Smooth muscle cell (in vitro differentiated cells): ENCODE measurements around the gene PHACTR3. TPM values are rescaled to one million over a fixed set of nuclear protein-coding genes. Genes with fewer than 3 reads are reported as not detected.

ENCODE experiments used
- DNase-seq: peaks from one replicate; lab custom pipeline; 2025; ENCODE audit not compliant: unreplicated experiment; lab: John Stamatoyannopoulos, UW
- H2AFZ ChIP-seq: fragments of 200-600 bp; sonication (generic); 2 replicates; pipeline ENCODE4 v1.6.0; 2016; ENCODE audit warnings: antibody characterized with exemption, low read depth, mild to moderate bottlenecking
- H3F3A ChIP-seq: fragments of 200-600 bp; sonication (generic); 2 replicates; pipeline ENCODE4 v1.6.0; 2017; ENCODE audit warnings: antibody characterized with exemption, low read depth
- H3K27ac ChIP-seq: fragments of 200-600 bp; sonication (generic); 2 replicates; pipeline ENCODE4 v1.5.1; 2016; ENCODE audit warnings: low read depth, mild to moderate bottlenecking
- H3K27me3 ChIP-seq: fragments of 200-600 bp; sonication (generic); 2 replicates; pipeline ENCODE4 v1.6.1; 2016; ENCODE audit warnings: low read depth, mild to moderate bottlenecking
- H3K36me3 ChIP-seq: fragments of 200-600 bp; sonication (generic); 2 replicates; pipeline ENCODE4 v1.5.1; 2016; ENCODE audit warnings: low read depth
- H3K4me1 ChIP-seq: fragments of 200-600 bp; sonication (generic); 2 replicates; pipeline ENCODE4 v1.5.1; 2016; ENCODE audit warnings: low read depth
- H3K4me2 ChIP-seq: fragments of 200-600 bp; sonication (generic); 2 replicates; pipeline ENCODE4 v1.6.0; 2016; ENCODE audit warnings: mild to moderate bottlenecking
- H3K4me3 ChIP-seq: fragments of 200-600 bp; sonication (generic); 2 replicates; pipeline ENCODE4 v1.5.1; 2016; ENCODE audit warnings: mild to moderate bottlenecking
- H3K79me2 ChIP-seq: fragments of 200-600 bp; sonication (generic); 2 replicates; pipeline ENCODE4 v1.6.0; 2016; ENCODE audit warnings: low read depth, mild to moderate bottlenecking
- H3K9ac ChIP-seq: fragments of 200-600 bp; sonication (generic); 2 replicates; pipeline ENCODE4 v1.6.0; 2016; ENCODE audit warnings: low read depth
- H3K9me3 ChIP-seq: fragments of 200-600 bp; sonication (generic); replicated peaks from 2 replicates; pipeline ENCODE4 v1.5.1; 2016; ENCODE audit warnings: low read depth
- H4K20me1 ChIP-seq: fragments of 200-600 bp; sonication (generic); 2 replicates; pipeline ENCODE4 v1.6.0; 2016; ENCODE audit warnings: low read depth
- CTCF ChIP-seq: fragments of 200-600 bp; sonication (generic); IDR thresholded peaks from 2 replicates; pipeline ENCODE4 v1.5.1; 2017; ENCODE audit warnings: borderline replicate concordance, mild to moderate bottlenecking, antibody characterized with exemption; ENCODE audit not compliant: insufficient read depth, poor library complexity, severe bottlenecking
- WGBS: methylation state at CpG from one replicate; pipeline ENCODE4 v1.1.7; 2016; ENCODE audit warnings: low lambda C conversion rate; 5-methylcytosine and 5-hydroxymethylcytosine counted together
- polyA plus RNA-seq: library from polyadenylated mRNA; unstranded; fragments of >200 nt; fragmentation: Nextera tagmentation; extraction: Ambion mirVana; gene quantifications from 2 replicates; pipeline ENCODE4 v1.2.1, GENCODE V29; 2016
- total RNA-seq: library from RNA; depleted of rRNA; stranded (reverse); fragments of >200 nt; gene quantifications from 2 replicates; pipeline ENCODE4 v1.2.3, GENCODE V29; 2014

PHACTR3 gene
- total and polyA plus RNA-seq, 2 experiments from 2014 or later = 0.76 to 2.6 TPM

GRCh38 chr20:59684685-59685242, 80.4 kb downstream of the PHACTR3 start:
- Histone ChIP-seq H3K27me3 (no peaks in the 10 kb centered on the region), H3K9ac (no peak overlapping the region), H3K9me3 (no peaks in the 10 kb centered on the region), H4K20me1 (no peaks in the 10 kb centered on the region), H3K4me2 (no peak overlapping the region), H2AFZ (no peak overlapping the region), H3K27ac (no peak overlapping the region), H3K4me1 (no peaks in the 10 kb centered on the region), H3K79me2 (no peaks in the 10 kb centered on the region), H3K36me3 (no peaks in the 10 kb centered on the region), H3F3A (no peaks in the 10 kb centered on the region), H3K4me3 (no peak overlapping the region)
- TF ChIP-seq CTCF = no peak
- 65% methylated on average over 9 of the region's 9 CpGs for WGBS
- no peak for DNase-seq

GRCh38 chr20:59686404-59687346, 82.3 kb downstream of the PHACTR3 start:
- Histone ChIP-seq H3K27ac (no peak overlapping the region), H3K9me3 (no peaks in the 10 kb centered on the region), H3K4me2 (no peak overlapping the region), H3K4me3 (no peak overlapping the region), H3K9ac (no peak overlapping the region), H2AFZ (no peak overlapping the region), H3K36me3 (no peaks in the 10 kb centered on the region), H3K4me1 (no peaks in the 10 kb centered on the region), H3K79me2 (no peaks in the 10 kb centered on the region), H3F3A (no peaks in the 10 kb centered on the region), H3K27me3 (no peaks in the 10 kb centered on the region), H4K20me1 (no peaks in the 10 kb centered on the region)
- 81% methylated on average over 7 of the region's 7 CpGs for WGBS
- TF ChIP-seq CTCF = no peak
- DNase-seq = no peak

GRCh38 chr20:59688356-59688755, 84.0 kb downstream of the PHACTR3 start:
- no peaks in the 10 kb centered on the region for H3K9me3 ChIP-seq
- H2AFZ ChIP-seq = no peak overlapping the region
- no peak overlapping the region for H3K4me3 ChIP-seq
- H3K36me3 ChIP-seq = no peaks in the 10 kb centered on the region
- no peak overlapping the region for H3K4me2 ChIP-seq
- no peak overlapping the region for H3K9ac ChIP-seq
- WGBS = 68% methylated on average over 3 of the region's 3 CpGs
- no peak for DNase-seq
- H3F3A ChIP-seq = no peaks in the 10 kb centered on the region
- H3K27ac ChIP-seq = no peak overlapping the region
- H3K4me1 ChIP-seq = no peaks in the 10 kb centered on the region
- H4K20me1 ChIP-seq = no peaks in the 10 kb centered on the region
- no peak for TF ChIP-seq CTCF
- H3K27me3 ChIP-seq = no peaks in the 10 kb centered on the region
- no peaks in the 10 kb centered on the region for H3K79me2 ChIP-seq
